Measurements from ENCODE around the gene GAL3ST2.
"Not testable (repeated sequence)": the region's sequence is repeated elsewhere in the genome, so short reads cannot be mapped to it uniquely, and the experiment has no call there.

The GAL3ST2 gene

GRCh38 chr2:241768850-241769249 lies 7.8 kb upstream of the GAL3ST2 start:
- DNase-seq = no peak

GRCh38 chr2:241769819-241770184 lies 6.8 kb upstream of the GAL3ST2 start:
- no peak for DNase-seq

GRCh38 chr2:241770185-241770935 lies 6.3 kb upstream of the GAL3ST2 start:
- no peak for DNase-seq

GRCh38 chr2:241770936-241771285 lies 5.7 kb upstream of the GAL3ST2 start:
- no peak for DNase-seq

GRCh38 chr2:241771286-241772062 lies 5.1 kb upstream of the GAL3ST2 start:
- no peak for DNase-seq

GRCh38 chr2:241772063-241772499 lies 4.5 kb upstream of the GAL3ST2 start:
- no peak for DNase-seq

GRCh38 chr2:241773511-241774418 lies 2.9 kb upstream of the GAL3ST2 start:
- DNase-seq = no peak

GRCh38 chr2:241774419-241775222 lies 2.0 kb upstream of the GAL3ST2 start:
- peak; percentile 65 for DNase-seq

GRCh38 chr2:241775223-241776177 lies 1.1 kb upstream of the GAL3ST2 start:
- DNase-seq = no peak

GRCh38 chr2:241777170-241777685 lies 606 bp downstream of the GAL3ST2 start:
- DNase-seq = no peak

- no peak for DNase-seq
Measured at GRCh38 chr2:241777686-241778627, 1.3 kb downstream of the GAL3ST2 start.

- no peak for DNase-seq
Measured at GRCh38 chr2:241780939-241781569, 4.4 kb downstream of the GAL3ST2 start.

GRCh38 chr2:241782053-241782452 lies 5.4 kb downstream of the GAL3ST2 start:
- not testable (repeated sequence) for DNase-seq

- no peak for DNase-seq
Measured at GRCh38 chr2:241788135-241788534, 11.5 kb downstream of the GAL3ST2 start.

GRCh38 chr2:241788572-241788971 lies 11.9 kb downstream of the GAL3ST2 start:
- DNase-seq = no peak

GRCh38 chr2:241791385-241791784 lies 14.8 kb downstream of the GAL3ST2 start:
- not testable (repeated sequence) for DNase-seq

- no peak for DNase-seq
Measured at GRCh38 chr2:241793385-241793784, 16.8 kb downstream of the GAL3ST2 start.

GRCh38 chr2:241794250-241794823 lies 17.7 kb downstream of the GAL3ST2 start:
- no peak for DNase-seq
